ENCODE data around the gene YARS1.
A peak's percentile ranks its signal among the peaks of the same experiment; 100 is the strongest.

Gene YARS1

DNA sequence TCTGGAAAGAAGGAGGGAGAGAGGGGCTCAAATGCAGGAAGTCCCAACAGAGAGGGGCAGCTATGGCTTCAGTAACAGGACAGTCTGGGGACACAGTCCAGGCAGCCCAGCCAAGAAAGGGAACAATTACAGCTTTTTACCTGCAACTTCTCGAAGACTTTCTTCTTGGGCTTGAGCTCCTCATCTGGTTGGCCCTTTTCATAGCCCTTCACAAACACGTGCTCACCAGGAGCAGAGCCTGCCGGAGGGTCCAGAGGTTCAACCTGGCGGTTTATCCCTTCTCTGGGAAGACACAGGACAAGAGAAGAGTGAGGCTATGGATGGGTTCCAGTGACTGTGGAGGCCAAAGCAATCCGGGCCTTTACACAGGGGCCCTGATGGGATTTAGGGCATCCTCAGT is 37.9 kb downstream of the YARS1 start:
- DNase-seq (ENCODE audit: low read depth): no peak

- no peak for DNase-seq (ENCODE audit: low read depth)
These were observed 41.4 kb downstream of the YARS1 start for GRCh38 chr1:32775640-32776337.

DNA sequence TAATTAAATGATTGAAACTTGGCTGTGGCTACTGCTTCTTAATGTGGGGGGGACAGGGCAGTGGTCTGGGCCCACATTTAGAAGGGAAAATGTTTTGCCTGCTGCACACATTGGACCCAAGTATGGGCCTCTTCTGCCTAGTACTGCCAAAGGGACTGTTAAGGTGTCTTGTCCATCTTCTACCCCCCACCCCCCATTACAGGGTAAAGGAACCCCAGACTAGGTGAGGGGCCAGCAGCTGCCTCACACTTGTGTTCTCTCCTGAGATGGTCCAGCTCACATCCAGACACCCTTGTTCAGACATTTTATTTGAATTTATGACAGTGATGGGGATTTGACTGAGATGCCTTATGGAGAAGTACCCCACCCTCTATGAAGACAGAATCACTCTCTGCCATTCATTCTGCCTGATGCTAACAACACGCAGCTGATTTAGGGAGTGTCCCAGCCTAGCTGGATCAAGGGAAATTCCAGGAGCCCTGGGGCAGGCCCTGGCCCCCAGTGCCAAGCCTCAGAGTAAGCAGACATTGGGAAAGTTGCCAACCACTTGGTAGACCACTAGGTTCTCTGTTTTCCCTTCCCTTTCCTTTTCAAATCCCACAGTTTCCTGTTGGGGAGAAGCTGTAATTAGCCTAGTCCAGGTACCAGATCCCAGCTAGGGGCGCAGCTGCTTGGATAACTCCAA is 42.1 kb downstream of the YARS1 start:
- DNase-seq (ENCODE audit: low read depth): no peak

DNA sequence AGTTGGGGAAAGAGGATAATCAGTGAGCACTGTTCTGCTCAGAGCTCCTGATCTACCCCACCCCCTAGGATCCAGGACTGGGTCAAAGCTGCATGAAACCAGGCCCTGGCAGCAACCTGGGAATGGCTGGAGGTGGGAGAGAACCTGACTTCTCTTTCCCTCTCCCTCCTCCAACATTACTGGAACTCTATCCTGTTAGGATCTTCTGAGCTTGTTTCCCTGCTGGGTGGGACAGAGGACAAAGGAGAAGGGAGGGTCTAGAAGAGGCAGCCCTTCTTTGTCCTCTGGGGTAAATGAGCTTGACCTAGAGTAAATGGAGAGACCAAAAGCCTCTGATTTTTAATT is 42.7 kb downstream of the YARS1 start:
- DNase-seq (ENCODE audit: low read depth): no peak

DNA sequence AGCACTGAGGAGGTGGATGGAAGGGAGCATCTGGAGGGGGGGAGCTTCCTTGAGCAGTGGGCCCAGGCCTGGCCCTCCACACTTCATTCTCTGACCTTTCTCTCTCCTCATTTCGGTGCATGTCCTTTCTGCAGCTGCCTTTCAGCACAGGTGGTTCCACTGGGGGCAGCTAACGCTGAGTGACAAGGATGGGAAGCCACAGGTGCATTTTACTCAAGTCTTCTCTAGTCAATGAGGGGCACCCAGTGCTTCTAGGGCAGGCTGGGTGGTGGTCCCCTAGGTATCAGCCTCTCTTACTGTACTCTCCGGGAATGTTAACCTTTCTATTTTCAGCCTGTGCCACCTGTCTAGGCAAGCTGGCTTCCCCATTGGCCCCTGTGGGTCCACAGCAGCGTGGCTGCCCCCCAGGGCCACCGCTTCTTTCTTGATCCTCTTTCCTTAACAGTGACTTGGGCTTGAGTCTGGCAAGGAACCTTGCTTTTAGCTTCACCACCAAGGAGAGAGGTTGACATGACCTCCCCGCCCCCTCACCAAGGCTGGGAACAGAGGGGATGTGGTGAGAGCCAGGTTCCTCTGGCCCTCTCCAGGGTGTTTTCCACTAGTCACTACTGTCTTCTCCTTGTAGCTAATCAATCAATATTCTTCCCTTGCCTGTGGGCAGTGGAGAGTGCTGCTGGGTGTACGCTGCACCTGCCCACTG is 43.2 kb downstream of the YARS1 start:
- DNase-seq (ENCODE audit: low read depth): no peak

DNA sequence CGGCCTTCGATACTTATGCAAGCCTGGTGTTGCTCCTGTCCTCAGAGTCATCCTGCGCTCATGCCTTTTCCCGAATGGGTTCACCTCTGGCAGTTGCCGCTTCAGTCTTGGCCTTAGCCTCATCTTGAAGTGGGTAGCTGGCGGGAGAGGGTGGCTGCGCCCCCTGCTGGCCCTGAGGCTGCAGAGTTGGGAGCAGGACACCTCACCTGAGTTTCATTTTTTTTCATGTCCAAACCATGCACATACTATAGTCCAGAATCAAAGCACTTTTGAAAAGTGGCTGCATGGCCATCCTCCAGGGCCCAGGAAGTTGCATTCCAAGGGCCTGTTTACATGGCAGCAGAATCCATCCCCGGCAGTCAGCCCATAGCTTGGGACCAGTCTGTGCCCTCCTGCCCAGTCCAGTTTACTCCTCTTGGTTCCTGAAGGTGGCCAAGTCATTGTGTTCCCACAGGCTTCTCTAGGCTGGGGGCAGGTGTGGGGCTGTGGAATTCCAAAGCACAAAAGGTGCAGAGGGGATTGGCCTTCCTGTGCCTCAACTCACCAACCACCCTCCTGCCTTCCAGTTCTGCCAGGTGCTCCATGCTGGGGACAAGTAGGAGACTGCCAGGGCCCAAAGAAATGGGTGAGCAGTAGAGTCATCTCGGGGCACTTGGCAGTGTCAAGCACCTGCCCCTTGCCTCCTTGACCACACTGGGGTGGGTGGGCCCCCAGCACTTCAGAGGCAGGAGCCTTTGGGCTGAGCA is 44.0 kb downstream of the YARS1 start:
- peak; percentile 58 for DNase-seq (ENCODE audit: low read depth)

GRCh38 chr1:32772281-32773017 is 44.7 kb downstream of the YARS1 start:
- no peak for DNase-seq (ENCODE audit: low read depth)

DNA sequence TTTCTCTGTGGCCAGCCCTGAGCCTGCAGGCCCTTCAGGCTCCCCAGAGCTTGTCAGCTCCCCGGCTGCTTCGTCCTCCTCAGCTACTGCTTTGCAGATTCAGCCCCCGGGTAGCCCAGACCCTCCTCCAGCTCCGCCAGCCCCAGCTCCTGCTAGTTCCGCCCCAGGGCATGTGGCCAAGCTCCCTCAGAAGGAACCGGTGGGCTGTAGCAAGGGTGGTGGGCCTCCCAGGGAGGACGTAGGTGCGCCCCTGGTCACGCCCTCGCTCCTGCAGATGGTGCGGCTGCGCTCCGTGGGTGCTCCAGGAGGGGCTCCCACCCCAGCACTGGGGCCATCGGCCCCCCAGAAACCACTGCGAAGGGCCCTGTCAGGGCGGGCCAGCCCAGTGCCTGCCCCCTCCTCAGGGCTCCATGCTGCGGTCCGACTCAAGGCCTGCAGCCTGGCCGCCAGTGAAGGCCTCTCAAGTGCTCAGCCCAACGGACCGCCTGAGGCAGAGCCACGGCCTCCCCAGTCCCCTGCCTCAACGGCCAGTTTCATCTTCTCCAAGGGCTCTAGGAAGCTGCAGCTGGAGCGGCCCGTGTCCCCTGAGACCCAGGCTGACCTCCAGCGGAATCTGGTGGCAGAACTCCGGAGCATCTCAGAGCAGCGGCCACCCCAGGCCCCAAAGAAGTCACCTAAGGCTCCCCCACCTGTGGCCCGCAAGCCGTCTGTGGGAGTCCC is 45.4 kb downstream of the YARS1 start:
- DNase-seq (ENCODE audit: low read depth): no peak

- DNase-seq (ENCODE audit: low read depth): no peak
These were observed 46.2 kb downstream of the YARS1 start for GRCh38 chr1:32770741-32771548.

- DNase-seq (ENCODE audit: low read depth): no peak
These were observed 46.9 kb downstream of the YARS1 start for GRCh38 chr1:32770221-32770731.

DNA sequence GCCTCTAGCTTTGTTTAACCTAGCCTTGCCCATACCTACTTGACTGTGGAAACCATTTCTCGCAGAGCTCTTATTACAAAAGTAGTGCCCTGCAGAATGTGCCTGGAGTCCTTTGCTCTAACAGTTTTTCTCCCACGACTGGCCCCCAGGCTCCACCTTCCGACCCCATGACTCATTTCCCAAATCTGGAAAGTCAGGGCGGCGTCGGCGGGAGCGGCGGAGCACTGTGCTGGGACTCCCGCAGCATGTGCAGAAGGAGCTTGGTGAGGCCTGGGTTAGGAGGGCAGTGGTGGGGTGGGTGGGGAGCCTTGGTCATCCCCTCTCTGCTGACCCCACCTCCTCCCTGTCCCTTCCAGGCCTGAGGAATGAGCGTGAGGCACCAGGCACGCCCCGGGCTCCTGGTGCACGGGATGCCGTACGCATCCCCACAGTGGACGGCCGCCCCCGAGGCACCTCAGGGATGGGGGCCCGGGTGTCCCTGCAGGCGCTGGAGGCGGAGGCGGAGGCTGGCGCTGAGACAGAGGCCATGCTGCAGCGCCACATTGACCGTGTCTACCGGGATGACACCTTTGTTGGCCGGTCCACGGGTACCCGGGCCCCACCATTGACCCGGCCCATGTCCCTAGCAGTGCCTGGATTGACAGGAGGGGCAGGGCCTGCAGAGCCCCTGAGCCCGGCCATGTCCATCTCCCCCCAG is 47.5 kb downstream of the YARS1 start:
- DNase-seq (ENCODE audit: low read depth): no peak

GRCh38 chr1:32768110-32768850 is 48.9 kb downstream of the YARS1 start:
- DNase-seq (ENCODE audit: low read depth): no peak

DNA sequence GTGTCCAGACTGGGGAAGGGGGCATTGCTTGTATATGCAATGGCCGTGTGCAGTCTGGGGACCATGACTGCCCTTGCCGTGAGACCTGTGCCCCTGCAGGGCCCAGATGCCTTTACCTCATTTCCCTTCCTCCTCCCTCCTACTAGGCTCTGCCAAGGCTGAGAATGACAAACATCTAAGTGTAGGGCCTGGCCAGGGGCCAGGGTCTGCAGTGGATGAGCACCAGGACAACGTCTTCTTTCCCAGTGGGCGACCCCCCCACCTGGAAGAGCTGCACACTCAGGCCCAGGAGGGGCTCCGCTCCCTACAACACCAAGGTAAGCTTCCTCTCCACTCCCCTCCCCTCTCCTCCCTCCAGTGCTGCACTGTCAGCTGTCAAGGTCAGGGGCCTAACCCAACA is 49.5 kb downstream of the YARS1 start:
- DNase-seq (ENCODE audit: low read depth): no peak

- DNase-seq (ENCODE audit: low read depth): no peak
These were observed 50.0 kb downstream of the YARS1 start for GRCh38 chr1:32767156-32767555.

- DNase-seq (ENCODE audit: low read depth): no peak
These were observed 50.7 kb downstream of the YARS1 start for GRCh38 chr1:32766328-32766972.

GRCh38 chr1:32765570-32766327 is 51.4 kb downstream of the YARS1 start:
- DNase-seq (ENCODE audit: low read depth): no peak

GRCh38 chr1:32764826-32765569 is 52.2 kb downstream of the YARS1 start:
- no peak for DNase-seq (ENCODE audit: low read depth)

Measured in activated T-helper 1 cell treated with Interleukin-2 at 50 U/mL for 16 hours (primary cell).